HG03457 (cell line): ENCODE data around the gene STAM2.
"Not testable (repeated sequence)": the region's sequence is repeated elsewhere in the genome, so short reads cannot be mapped to it uniquely, and the experiment has no call there.

Experiments used
- ATAC-seq: cut with Tn5 transposase; IDR thresholded peaks from one replicate; pipeline ENCODE4 v1.9.1; 2021; ENCODE audit warnings: moderate number of reproducible peaks; ENCODE audit not compliant: unreplicated experiment

STAM2 gene

DNA sequence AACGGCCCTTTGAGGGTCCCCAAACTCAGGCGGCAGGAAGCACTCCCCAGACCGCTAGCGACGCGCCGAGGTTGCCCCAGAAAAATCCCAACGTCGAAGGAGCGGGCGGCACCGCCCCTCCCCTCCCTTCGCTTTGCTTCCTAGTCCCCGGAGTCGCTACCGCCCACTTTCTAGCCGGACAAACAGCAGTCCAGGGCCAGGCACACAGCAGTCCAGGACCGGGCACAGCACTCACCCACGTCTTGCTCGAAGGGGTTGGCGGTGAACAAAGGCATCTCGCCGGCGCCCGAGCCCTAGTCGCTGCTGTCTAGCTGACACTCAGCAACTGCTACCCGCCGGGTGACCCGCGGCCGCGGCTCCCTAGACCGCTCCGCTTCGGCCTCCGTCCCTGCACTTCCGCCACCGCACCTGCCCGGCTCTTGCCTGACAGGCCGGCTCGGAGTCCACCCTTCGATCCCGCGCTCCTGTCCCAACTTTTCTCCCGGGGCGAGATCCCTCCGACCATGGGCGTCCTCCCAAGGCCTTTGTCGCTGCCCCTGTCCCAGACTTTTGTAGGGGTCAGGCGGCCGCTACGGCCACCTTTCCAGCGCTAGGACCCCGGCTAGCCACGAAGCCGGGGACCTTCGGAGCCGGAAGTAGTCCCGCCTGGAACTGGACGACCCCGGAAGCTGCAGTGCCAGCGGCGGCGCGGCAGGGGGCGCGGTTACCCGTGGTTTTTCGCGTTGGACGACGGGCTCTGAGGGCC, at the start of gene STAM2:
TSS of gene STAM2 (minus strand) at position 396 of the 745 bp plus-strand sequence. CDS start at position 275, 121 bp downstream.
- ATAC-seq, result peak; percentile 76

DNA sequence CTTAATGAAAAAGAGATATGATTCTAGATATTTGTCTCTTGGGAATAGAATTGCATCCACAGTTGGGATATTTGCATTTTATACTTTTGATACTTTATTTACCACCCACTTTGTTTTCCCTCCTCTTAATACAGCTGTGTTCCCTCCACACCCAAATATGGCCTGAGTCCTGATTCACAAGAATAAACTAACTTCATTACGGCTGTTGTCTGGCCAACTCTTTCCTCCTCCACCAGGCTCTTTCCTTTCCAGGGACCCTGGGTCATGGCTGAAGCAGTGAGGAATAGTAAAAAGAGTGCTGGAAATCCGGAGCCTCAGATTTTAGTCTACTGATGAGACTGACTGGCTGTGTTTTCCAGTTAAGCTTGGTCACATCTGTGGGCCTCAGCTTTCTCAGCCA, 48.4 kb upstream of the STAM2 start:
- ATAC-seq, result no peak

DNA sequence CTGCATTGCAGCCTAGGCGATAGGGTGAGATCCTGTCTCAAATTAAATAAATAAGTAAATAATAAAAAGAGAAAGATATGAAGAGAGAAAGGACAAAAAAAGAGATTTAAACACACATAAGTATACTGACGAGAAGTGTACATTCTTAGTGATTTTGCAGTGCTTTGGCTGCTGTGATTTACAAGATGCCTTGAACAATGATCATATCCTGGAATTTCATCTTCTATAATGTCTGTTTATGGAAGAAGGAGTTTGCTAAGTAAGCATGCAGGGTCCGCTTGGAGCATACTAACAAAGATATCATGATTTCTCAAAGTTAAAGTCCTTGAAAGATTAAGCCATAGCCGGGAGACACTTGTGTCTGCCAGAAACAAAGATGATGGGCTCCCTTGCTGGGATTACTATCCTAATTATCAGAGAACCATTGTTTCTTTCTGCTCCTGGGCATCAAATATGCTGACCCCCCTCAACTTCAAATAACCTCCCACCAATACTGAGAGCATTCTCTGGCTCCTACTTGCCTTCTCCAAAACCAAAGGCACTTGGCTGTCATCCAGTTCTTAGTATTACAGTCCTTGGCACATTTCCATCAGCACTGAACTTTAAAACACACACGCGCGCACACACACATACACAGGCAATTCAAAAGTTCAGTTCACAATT, 47.5 kb upstream of the STAM2 start:
- ATAC-seq, result no peak

DNA sequence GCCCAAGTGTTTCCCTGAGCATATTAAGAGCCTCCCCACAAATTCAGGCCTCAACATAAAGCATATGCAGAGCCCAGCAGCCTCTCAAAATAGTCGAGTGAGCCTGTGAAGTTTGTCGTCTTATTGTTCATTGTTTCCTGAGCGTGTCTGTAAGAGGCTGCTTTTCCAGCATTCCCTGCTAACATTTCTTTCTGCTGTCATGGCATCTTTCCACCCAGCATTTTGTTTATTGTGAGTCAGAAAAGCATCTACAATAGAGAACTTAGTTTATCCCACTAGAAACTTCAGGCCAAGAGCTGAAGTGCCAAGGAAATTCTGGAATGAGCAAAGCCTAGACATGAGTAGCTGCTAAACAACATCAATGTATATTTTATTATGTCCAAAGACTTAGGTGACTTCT, 46.3 kb upstream of the STAM2 start:
- no peak for ATAC-seq

DNA sequence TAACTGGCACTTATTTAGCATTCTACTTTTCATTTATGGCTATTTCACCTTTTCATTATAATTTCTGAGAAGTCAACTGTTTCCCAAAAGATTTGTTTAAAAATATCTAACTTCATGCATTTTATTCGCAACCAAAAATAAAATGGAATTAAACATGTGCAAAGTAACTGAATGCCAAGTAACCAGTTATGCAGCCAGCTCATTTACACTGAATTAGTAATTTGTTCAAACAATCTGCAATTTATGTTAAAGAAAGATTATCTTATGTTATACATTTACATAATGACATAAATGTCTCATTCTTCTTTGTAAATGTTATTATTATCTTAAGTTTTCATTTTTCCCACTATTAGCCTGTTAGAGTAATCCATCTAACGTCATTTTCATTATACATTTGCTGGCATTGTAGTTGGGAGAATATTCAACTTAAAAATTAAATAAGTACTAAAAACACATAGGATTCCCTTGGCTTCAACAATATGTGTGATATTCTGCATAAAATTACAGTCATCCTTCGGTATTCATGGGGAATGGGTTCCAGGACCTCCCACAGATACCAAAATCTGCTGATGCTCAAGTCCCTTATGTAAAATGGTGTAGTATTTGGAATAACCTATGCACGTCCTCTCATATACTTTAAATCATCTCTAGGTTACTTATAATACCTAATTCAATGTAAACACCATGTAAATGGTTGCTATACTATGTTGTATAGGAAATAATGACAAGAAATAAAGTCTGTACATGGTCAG, 43.7 kb upstream of the STAM2 start:
- ATAC-seq, result no peak

DNA sequence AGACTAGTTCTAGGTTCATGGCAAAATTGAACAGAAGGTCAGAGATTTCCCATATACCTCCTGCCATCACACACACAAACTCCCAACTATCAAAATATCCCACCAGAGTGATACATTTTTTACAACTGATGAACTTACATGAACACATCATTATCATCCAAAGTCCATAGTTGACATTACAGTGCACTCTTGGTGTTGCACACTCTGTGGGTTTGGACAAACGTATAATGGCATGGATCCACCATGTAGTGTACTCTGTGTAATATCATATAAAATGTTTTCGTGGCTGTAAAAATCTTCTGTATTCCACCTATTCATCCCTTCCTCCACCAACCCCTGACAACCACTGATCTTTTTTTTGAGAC, 25.9 kb upstream of the STAM2 start:
- no peak for ATAC-seq

DNA sequence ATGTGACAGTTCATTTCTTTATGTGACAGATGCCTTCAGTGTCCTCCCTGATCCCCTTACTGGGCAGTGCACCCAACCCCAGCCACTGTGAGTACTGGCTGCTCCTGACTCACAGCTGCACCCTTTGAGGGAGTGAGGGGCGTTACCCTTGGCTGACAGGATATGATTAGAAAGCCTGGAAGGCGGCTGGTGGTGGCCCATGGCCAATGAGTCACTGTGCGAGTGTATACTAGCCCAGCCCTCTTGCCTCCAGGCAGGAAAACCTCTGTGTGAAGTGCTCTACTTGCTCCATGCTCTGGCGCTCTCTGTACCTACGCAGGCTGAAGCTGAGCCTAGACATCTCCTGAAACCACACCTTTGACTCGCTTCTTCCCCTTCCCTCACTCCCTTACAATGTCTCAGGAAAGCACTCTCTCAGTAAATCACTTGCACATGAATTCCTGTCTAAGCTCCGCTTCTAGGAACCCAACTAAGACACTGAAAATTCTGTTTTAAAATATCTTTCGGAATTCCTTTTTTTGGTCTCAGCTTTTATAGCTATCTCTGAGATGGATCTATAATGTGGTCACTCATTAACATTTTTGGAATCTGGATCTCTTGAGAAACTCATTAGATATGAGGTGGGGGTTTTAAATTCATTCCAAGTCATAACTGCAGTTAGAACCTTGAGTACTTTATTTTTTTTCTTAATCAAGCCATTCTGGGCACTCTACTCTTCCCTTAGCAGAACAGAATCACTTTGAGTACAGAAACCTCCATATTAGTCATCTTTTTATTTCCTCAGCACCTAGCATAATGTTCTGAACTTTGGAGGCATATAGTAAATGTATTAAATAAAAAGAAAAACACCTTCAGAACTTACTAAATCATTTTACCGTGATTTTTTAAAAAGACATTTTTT, 25.3 kb upstream of the STAM2 start:
- ATAC-seq, result no peak

DNA sequence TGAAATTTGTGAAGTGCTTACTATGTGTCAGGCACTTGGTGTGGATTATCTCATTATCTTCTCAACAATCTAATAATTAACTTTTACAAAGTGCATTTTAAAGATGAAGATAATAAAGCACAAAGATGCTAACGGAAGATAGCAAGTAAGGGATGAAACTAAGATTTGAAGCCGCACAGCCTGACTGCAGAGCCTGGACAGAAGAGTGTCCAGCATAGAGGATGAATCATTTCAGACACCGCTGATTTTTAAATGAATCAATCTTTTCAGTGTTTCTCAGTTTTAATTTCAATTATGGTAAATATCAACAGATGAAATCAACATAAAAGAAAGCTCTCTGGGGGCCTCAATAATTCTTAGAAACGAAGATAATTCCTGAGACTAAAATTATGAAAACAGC, 24.5 kb upstream of the STAM2 start:
- ATAC-seq, result no peak

DNA sequence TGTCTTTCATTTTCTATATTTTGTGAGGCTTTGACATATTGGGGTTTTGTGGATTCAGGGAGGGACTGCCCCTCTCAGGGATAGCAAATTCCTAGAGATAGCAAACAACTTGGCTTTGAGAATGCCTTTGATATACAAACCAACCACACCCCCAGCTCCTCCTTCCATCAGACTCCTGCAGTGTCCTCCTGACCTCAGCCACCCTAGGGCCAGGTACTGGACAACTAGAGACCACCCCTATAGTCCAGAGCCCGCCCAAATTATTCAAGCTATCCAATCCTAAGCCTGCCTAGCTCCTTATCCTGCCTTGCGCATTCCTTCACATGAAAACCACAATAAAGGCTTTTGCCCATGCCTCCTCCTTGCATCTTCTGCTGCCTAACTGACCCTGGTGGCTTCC, 22.9 kb upstream of the STAM2 start:
- no peak for ATAC-seq

DNA sequence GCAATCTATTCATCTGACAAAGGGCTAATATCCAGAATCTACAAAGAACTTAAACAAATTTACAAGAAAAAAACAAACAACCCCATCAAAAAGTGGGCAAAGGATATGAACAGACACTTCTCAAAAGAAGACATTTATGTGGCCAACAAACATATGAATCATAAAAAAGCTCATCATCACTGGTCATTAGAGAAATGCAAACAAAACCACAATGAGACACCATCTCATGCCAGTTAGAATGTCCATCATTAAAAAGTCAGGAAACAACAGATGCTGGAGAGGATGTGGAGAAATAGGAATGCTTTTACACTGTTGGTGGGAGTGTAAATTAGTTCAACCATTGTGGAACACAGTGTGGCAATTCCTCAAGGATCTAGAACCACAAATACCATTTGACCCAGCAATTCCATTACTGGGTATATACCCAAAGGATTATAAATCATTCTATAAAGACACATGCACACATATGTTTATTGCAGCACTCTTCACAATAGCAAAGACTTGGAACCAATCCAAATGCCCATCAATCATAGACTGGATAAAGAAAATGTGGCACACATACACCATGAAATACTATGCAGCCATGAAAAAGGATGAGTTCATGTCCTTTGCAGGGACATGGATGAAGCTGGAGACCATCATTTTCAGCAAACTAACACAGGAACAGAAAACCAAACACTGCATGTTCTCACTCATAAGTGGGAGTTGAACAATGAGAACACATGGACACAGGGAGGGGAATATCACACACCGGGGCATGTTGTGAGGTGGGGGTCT, 22.1 kb upstream of the STAM2 start:
- ATAC-seq, result not testable (repeated sequence)

DNA sequence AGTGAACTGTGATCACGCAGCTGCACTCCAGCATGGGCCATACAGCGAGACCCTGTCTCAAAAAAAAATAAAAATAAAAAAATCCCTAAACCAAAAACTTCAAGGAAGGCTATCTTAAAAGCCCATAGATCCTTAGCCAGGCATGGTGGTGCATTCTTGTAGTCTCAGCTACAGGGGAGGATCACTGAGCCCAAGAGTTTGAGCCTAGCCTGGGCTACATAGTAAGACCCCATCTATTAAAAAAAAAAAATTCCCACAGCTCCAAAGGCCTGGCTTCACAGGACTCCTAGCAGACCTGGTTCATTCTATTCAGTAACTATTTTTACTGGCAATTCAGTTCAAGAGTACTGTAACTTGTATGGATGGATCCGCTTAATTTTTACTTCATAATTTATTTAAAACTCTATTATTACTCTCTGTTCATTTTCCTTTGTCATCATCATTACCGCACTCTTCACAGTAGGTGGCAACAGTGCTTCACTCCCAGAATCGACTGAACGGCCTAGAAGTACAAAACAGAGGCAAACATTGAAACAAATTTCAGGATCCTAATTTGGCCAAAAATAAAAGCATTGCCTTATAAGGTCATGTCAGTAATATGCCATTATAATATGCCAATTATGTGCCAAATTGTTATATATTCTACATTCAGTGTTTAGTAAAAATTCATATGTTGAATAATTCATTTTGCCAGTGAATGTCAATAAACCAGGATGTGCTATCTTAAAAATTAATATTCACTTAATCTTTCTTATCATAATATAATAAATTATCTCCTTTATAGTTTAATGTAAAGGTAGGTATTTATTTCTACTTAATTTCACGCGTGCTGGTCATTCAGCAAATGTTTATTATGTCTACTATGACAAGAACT, 14.3 kb upstream of the STAM2 start:
- peak; percentile 54 for ATAC-seq

DNA sequence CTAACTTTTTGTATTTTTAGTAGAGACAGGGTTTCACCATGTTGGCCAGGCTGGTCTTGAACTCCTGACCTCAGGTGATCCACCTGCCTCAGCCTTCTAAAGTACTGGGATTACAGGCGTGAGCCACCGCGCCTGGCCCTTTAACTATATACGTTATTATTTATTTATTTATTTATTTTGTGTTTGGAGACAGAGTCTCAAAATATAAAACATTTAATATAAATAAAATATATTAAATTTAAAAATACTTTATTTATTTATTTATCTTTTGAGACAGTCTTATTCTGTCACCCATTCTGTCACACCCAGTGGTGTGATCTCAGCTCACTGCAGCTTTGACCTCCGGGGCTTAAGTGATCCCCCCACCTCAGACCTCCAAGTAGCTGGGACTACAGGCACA, 11.2 kb upstream of the STAM2 start:
- not testable (repeated sequence) for ATAC-seq

DNA sequence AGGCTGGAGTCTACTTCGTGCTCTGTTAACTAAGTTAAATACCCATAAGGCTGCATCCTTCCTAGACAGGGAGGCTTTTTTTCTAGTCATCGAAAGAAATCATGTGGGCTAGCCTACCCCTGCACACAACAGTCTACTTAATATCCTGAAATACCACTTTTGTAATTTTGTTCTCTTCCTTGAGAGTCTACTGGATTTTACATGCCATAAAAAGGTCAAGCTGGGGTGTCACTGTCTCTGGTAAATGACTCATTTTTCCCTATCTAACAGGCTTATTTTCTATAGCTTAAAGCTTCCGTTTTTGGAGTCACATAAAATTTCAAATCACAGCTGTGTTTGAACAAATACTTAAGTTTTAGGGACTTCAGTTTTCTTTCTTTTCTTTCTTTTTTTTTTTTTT, 10.7 kb upstream of the STAM2 start:
- no peak for ATAC-seq

DNA sequence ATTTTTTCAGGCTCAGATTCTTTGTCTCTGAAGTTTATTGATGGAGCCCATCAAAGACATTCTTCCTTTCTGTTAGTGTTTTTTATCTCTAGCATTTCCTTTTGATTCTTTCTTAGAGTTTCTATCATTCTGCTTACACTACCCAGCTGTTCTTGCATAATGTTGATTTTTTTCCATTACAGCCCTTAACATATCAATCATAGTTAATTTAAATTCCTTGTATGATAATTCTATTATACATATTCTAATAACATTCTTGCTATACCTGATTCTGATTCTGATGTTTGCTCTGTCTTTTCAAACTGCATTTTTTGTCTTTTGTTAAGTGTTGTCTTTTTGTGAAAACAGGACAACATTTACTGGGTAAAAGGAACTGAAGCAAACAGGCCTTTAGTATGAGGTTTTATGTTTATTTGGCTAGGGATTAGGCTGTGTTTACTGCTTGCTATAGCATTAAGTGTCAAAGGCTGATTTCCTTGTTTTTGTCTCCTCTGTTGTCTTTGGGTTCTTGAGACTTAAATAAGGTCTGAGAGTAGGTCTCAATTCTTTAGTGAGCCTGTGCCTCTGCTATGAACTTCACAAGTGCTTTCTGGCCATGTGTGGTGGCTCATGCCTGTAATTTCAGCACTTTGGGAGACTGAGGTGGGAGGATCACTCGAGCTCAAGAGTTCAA, 8.0 kb upstream of the STAM2 start:
- ATAC-seq, result no peak

DNA sequence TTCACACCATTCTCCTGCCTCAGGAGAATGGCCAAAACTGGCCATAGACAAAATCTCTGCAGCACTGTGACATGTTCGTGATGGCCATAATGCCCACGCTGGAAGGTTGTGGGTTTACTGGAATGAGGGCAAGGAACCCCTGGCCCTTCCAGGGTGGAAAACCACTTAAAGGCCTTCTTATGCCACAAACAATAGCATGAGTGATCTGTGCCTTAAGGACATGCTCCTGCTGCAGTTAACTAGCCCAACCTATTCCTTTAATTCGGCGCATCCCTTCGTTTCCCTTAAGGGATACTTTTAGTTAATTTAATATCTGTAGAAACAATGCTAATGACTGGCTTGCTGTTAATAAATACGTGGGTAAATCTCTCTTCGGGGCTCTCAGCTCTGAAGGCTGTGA, 2.1 kb upstream of the STAM2 start:
- not testable (repeated sequence) for ATAC-seq

DNA sequence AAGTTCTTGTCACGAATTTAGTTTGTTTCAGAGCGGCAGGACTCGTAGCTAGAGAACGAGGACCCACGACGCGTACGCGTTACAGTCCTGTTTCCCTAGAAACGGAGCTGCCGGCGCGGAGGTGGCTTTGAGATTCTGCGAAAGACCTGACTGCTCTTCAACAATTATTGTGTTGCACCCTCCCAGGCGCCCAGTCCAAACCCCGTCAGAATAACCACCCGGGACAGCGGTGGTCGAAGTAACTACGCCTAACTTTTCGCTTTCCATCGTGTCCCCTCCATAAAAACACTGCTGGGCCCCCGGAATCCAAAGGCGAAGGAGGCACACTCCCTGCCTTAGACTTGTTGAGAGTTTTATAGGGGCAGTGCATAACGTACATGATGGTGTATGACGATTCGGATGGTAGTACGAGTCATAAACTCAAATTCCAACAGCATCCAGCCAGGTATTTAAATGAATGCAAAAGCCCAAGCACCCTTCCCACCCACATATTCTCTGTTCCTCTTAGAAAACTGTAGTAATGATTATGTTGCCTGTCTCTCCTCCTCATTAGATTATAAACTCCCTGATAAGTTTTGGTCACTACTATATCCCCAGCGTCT, 651 bp upstream of the STAM2 start:
- peak; percentile 20 for ATAC-seq

DNA sequence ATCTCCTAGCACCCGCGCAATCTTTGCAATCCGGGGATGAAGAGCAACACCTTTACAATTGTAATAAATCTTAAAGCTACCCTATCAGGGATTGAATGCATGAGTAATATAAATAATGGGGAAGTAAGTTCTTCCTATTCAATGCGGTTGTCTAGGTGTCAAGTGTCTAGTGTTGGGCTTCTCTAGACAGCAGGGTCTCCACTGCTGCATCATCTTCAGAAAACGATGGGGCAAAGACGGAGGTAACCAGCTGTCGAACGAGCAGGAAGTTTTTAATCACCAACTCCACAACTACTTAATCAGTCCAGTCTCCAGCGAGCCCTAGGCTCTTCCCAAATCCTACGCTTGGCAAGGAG, 573 bp downstream of the STAM2 start:
- ATAC-seq, result peak; percentile 14

DNA sequence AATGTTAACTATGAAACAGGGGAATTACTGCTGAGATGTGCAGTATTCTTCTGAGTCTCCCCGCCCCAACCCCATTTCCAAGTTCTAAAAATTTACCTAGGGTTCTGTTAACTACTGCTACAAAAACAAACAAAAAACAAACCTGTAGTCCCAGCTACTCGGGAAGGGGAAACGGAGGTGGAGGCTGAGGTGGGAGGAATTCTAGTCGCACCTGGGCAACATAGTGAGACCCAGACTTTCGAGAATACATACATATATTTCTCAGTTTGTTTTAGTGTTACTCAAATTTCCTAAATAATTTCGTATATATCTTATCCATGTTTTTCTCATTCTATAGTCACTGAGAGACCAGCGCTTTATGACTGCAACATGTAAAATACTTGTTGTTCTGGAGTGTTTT, 989 bp downstream of the STAM2 start:
- no peak for ATAC-seq
